A549 (cell line): Measurements from ENCODE around the gene PAIP2B. TPM values are rescaled to one million over a fixed set of nuclear protein-coding genes. Genes with fewer than 3 reads are reported as not detected.

ENCODE experiments used
- ATAC-seq, 2 experiments: fragments of 200-7000 bp in 1 of 2; fragments of >200 bp in 1 of 2; cut with Nextera tagmentation in 1 of 2; cut with Tn5 transposase in 1 of 2; 3 replicates each; pipeline versions ENCODE4 v1.8.0 to v1.9.1; 2018 to 2020; ENCODE audit warnings: mild to moderate bottlenecking in 1 of 2, moderate library complexity in 1 of 2
- CTCF ChIA-PET: fragments of 300-600 bp; sonication (Branson Sonifier 250); formaldehyde crosslinking; extraction: SDS; loops from one replicate; lab custom pipeline; 2021; ENCODE audit warnings: antibody characterized with exemption, inconsistent platforms; lab: Yijun Ruan, JAX
- POLR2A ChIA-PET: fragments of 350-600 bp; formaldehyde crosslinking; extraction: SDS; loops from one replicate; lab custom pipeline; 2021; ENCODE audit warnings: antibody characterized with exemption, inconsistent platforms; lab: Yijun Ruan, JAX
- DNase-seq, 2 experiments: peaks; one replicate each; pipeline versions ENCODE4 v3.0.0 to v3.0.0-alpha.2; 2011 to 2016; ENCODE audit warnings: low read depth in 1 of 2, low spot score in 1 of 2
- FAIRE-seq: peaks from 2 replicates; lab custom pipeline; 2011; peaks lifted over from hg19 to GRCh38; lab: Jason Lieb, UNC
- H3K27ac ChIP-seq, 2 experiments: fragments of >200 bp; sonication (Bioruptor Twin); formaldehyde crosslinking; 3 replicates each; pipeline ENCODE4 v1.5.1; 2016 to 2017
- H3K4me1 ChIP-seq: fragments of >200 bp; sonication (Bioruptor Twin); formaldehyde crosslinking; 3 replicates; pipeline ENCODE4 v1.6.1; 2016
- H3K4me2 ChIP-seq: fragments of >200 bp; sonication (Bioruptor Twin); formaldehyde crosslinking; 3 replicates; pipeline ENCODE4 v1.6.1; 2016
- H3K4me3 ChIP-seq: fragments of >200 bp; sonication (Bioruptor Twin); formaldehyde crosslinking; 3 replicates; pipeline ENCODE4 v1.5.1; 2016
- H3K9me3 ChIP-seq: fragments of >200 bp; sonication (Bioruptor Twin); formaldehyde crosslinking; 3 replicates; pipeline ENCODE4 v1.6.1; 2016
- ATOH8 ChIP-seq: fragments of 250-450 bp; sonication (Bioruptor Pico); IDR thresholded peaks from 2 replicates; pipeline ENCODE4 v1.5.0; 2020; ENCODE audit warnings: low read depth, mild to moderate bottlenecking, moderate library complexity
- BHLHE40 ChIP-seq: IDR thresholded peaks from 2 replicates; pipeline ENCODE4 v1.6.1; 2012; ENCODE audit warnings: low read depth, low read length, inconsistent platforms
- CBX2 ChIP-seq: fragments of 200-600 bp; sonication (generic); IDR thresholded peaks from 2 replicates; pipeline ENCODE4 v1.6.1; 2016; ENCODE audit warnings: low read depth, mild to moderate bottlenecking, borderline replicate concordance
- CBX8 ChIP-seq: fragments of 200-600 bp; sonication (generic); IDR thresholded peaks from 2 replicates; pipeline ENCODE4 v1.6.1; 2016
- CHD2 ChIP-seq: fragments of 150-350 bp; IDR thresholded peaks from 2 replicates; pipeline ENCODE4 v1.6.1; 2014; ENCODE audit warnings: low read length; ENCODE audit not compliant: partially characterized antibody
- E2F6 ChIP-seq: IDR thresholded peaks from 2 replicates; pipeline ENCODE4 v1.6.1; 2012; ENCODE audit warnings: low read depth, borderline replicate concordance
- EHF ChIP-seq: fragments of 250-450 bp; sonication (Bioruptor Pico); IDR thresholded peaks from 2 replicates; pipeline ENCODE4 v1.5.0; 2020; ENCODE audit warnings: mild to moderate bottlenecking
- EP300 ChIP-seq, 2 experiments: fragments of >200 bp; sonication (Bioruptor Twin); formaldehyde crosslinking; IDR thresholded peaks; 2 replicates in 1 of 2; 3 replicates in 1 of 2; pipeline ENCODE4 v1.6.1; 2016 to 2017
- ESRRA ChIP-seq: fragments of 150-350 bp; IDR thresholded peaks from 2 replicates; pipeline ENCODE4 v1.6.1; 2014; ENCODE audit warnings: mild to moderate bottlenecking, low read length, borderline replicate concordance
- FOSL2 ChIP-seq, 2 experiments: fragments of 450-650 bp in 1 of 2; fragments of >200 bp in 1 of 2; sonication (Bioruptor Twin) in 1 of 2; formaldehyde crosslinking; IDR thresholded peaks; 2 replicates each; pipeline versions ENCODE4 v1.5.0 to v1.6.1; 2016 to 2020; ENCODE audit warnings: mild to moderate bottlenecking in 1 of 2, moderate library complexity in 1 of 2
- HMGXB4 ChIP-seq: fragments of 250-450 bp; sonication (Bioruptor Pico); IDR thresholded peaks from 2 replicates; pipeline ENCODE4 v1.5.0; 2021; ENCODE audit warnings: mild to moderate bottlenecking, moderate library complexity, borderline replicate concordance
- KDM1A ChIP-seq: fragments of 200-600 bp; sonication (generic); IDR thresholded peaks from 2 replicates; pipeline ENCODE4 v1.6.1; 2016; ENCODE audit warnings: low read depth, mild to moderate bottlenecking
- MAX ChIP-seq: IDR thresholded peaks from 2 replicates; pipeline ENCODE4 v1.6.1; 2012
- MYC ChIP-seq: IDR thresholded peaks from 2 replicates; pipeline ENCODE4 v1.6.1; 2012; ENCODE audit warnings: mild to moderate bottlenecking, inconsistent platforms, low read length, improper control_type of control experiment, borderline replicate concordance
- NR3C1 ChIP-seq: fragments of >200 bp; sonication (Bioruptor Twin); formaldehyde crosslinking; IDR thresholded peaks from 3 replicates; pipeline ENCODE4 v1.6.1; 2017
- PHF8 ChIP-seq: fragments of 200-600 bp; sonication (generic); IDR thresholded peaks from 2 replicates; pipeline ENCODE4 v1.6.1; 2016; ENCODE audit warnings: low read depth, mild to moderate bottlenecking, antibody characterized with exemption, moderate library complexity, borderline replicate concordance
- POLR2A ChIP-seq: IDR thresholded peaks from 2 replicates; pipeline ENCODE4 v1.6.1; 2012; ENCODE audit warnings: mild to moderate bottlenecking, low read length
- RARB ChIP-seq: fragments of 250-450 bp; sonication (Bioruptor Pico); IDR thresholded peaks from 2 replicates; pipeline ENCODE4 v1.8.0; 2021; ENCODE audit warnings: mild to moderate bottlenecking, moderate library complexity
- RNF2 ChIP-seq: fragments of 200-600 bp; sonication (generic); IDR thresholded peaks from 2 replicates; pipeline ENCODE4 v1.6.1; 2016; ENCODE audit warnings: low read depth, mild to moderate bottlenecking, antibody characterized with exemption, moderate library complexity, borderline replicate concordance
- SMC3 ChIP-seq: fragments of >200 bp; sonication (Bioruptor Twin); formaldehyde crosslinking; IDR thresholded peaks from 3 replicates; pipeline ENCODE4 v1.6.1; 2018; ENCODE audit warnings: inconsistent platforms
- ZC3H11A ChIP-seq: fragments of 450-650 bp; IDR thresholded peaks from 2 replicates; pipeline ENCODE4 v1.6.1; 2014; ENCODE audit warnings: antibody characterized with exemption, mild to moderate bottlenecking
- ZNF302 ChIP-seq: fragments of 250-450 bp; sonication (Bioruptor Pico); IDR thresholded peaks from 2 replicates; pipeline ENCODE4 v1.9.0; 2021; ENCODE audit warnings: inconsistent platforms, mild to moderate bottlenecking, moderate library complexity
- ZSCAN20 ChIP-seq: fragments of 250-450 bp; sonication (Bioruptor Pico); IDR thresholded peaks from 2 replicates; pipeline ENCODE4 v1.8.0; 2022; ENCODE audit warnings: mild to moderate bottlenecking, moderate library complexity
- WGBS: methylation state at CpG from one replicate; pipeline ENCODE4 v1.1.6; 2017; ENCODE audit errors: missing lambda C conversion rate; 5-methylcytosine and 5-hydroxymethylcytosine counted together
- polyA plus RNA-seq, 4 experiments: library from polyadenylated mRNA; depleted of rRNA in 3 of 4; stranded (reverse); fragments of >200 nt; fragmentation: RNase III in 1 of 4; extraction: RNeasy Plus Mini Kit Qiagen cat#74134 plus additional on column Dnase treatment in 1 of 4; gene quantifications; 2 replicates in 3 of 4; 3 replicates in 1 of 4; pipeline ENCODE4 v1.2.3, GENCODE V29; 2011 to 2017

The PAIP2B gene
- polyA plus RNA-seq, 2 of the 4 experiments (the other 2 are of a cell fraction), result 0.70 to 0.84 TPM

- DNase-seq, result no peak
- ChIA-PET POLR2A (interaction anchor here (1.2 kb wide), 2 partner anchors 13 to 76 kb away, joined by 4 to 5 read pairs; partner anchors contain the start of gene NAGK), CTCF (interaction anchor here (1.0 to 1.6 kb wide), 3 partner anchors 13 to 53 kb away, joined by 3 to 7 read pairs (median 3); partner anchors contain the start of gene MPHOSPH10)
- 97% methylated on average over 3 of the region's 3 CpGs for WGBS
- no peak for TF ChIP-seq POLR2A
- TF ChIP-seq EHF (CRISPR knock-in tag), result no peak
- no peak for TF ChIP-seq CHD2
- TF ChIP-seq SMC3, result no peak
- no peak for TF ChIP-seq E2F6
- TF ChIP-seq ATOH8 (CRISPR knock-in tag), result no peak
- no peak for TF ChIP-seq CBX2
- no peak for TF ChIP-seq BHLHE40
- TF ChIP-seq KDM1A, result no peak
- TF ChIP-seq PHF8, result no peak
- TF ChIP-seq RNF2, result no peak
- no peak for TF ChIP-seq RARB (CRISPR knock-in tag)
- TF ChIP-seq EP300 (IDR thresholded peaks at IDR 0.05), result no peak
- TF ChIP-seq ZNF302, result no peak
- no peak for TF ChIP-seq ZSCAN20 (CRISPR knock-in tag)
- no peak for TF ChIP-seq CBX8
- no peaks in the 10 kb centered on the region for H3K9me3 ChIP-seq
- FAIRE-seq, result no peak
- no peaks in the 10 kb centered on the region for H3K4me1 ChIP-seq
- no peak for ATAC-seq
- no peak overlapping the region for H3K27ac ChIP-seq
- H3K4me2 ChIP-seq, result no peak overlapping the region
- no peak overlapping the region for H3K4me3 ChIP-seq
Observed at GRCh38 chr2:71143782-71144181, 83.1 kb downstream of the PAIP2B start.

- TF ChIP-seq RARB (CRISPR knock-in tag) (no peak), EHF (CRISPR knock-in tag) (no peak), FOSL2 (IDR thresholded peaks at IDR 0.05) (no peak), FOSL2 (CRISPR knock-in tag; IDR thresholded peaks at IDR 0.05) (no peak), MAX (no peak), POLR2A (no peak), NR3C1 (no peak)
- Histone ChIP-seq H3K4me1 (peaks cover 13% of the 10 kb centered on the region; the same call in 2 of the 3 replicates), H3K27ac (no peak overlapping the region), H3K4me3 (no peak overlapping the region), H3K4me2 (no peak overlapping the region), H3K9me3 (no peaks in the 10 kb centered on the region)
- WGBS, result 87% methylated on average over 3 of the region's 3 CpGs
- POLR2A ChIA-PET, result interaction anchor here (0.6 kb wide), 1 partner anchor 9 kb away, joined by 3 read pairs; no protein-coding TSS in a partner anchor
- CTCF ChIA-PET, result interaction anchor here (0.7 to 1.4 kb wide), 2 partner anchors 14 to 65 kb away, joined by 3 to 4 read pairs; no protein-coding TSS in a partner anchor
- FAIRE-seq (no peak), DNase-seq (no peak), ATAC-seq (no peak)
Observed at GRCh38 chr2:71136174-71136573, 90.7 kb downstream of the PAIP2B start.

GRCh38 chr2:71133603-71134002 lies 93.3 kb downstream of the PAIP2B start:
- Histone ChIP-seq H3K9me3 (no peaks in the 10 kb centered on the region), H3K4me3 (no peak overlapping the region), H3K4me2 (no peak overlapping the region), H3K4me1 (peaks cover 16% of the 10 kb centered on the region; the same call in 2 of the 3 replicates), H3K27ac (no peak overlapping the region)
- FAIRE-seq, result no peak
- DNase-seq, result no peak
- ATAC-seq, result no peak
- POLR2A ChIA-PET, result no interaction called here
- CTCF ChIA-PET, result no interaction called here
- no peak for TF ChIP-seq RNF2
- TF ChIP-seq EHF (CRISPR knock-in tag), result no peak
- no peak for TF ChIP-seq ZC3H11A
- no peak for TF ChIP-seq ESRRA
- no peak for TF ChIP-seq MYC
- no peak for TF ChIP-seq HMGXB4 (CRISPR knock-in tag)
